GM21526 (cell line): ENCODE results near the gene METAP1.
"Not testable (repeated sequence)": the region's sequence is repeated elsewhere in the genome, so short reads cannot be mapped to it uniquely, and the experiment has no call there.

Experiments
- ATAC-seq: cut with Tn5 transposase; IDR thresholded peaks from one replicate; pipeline ENCODE4 v1.9.1; 2021; ENCODE audit warnings: moderate library complexity; ENCODE audit not compliant: unreplicated experiment, low FRiP score

The METAP1 gene

DNA sequence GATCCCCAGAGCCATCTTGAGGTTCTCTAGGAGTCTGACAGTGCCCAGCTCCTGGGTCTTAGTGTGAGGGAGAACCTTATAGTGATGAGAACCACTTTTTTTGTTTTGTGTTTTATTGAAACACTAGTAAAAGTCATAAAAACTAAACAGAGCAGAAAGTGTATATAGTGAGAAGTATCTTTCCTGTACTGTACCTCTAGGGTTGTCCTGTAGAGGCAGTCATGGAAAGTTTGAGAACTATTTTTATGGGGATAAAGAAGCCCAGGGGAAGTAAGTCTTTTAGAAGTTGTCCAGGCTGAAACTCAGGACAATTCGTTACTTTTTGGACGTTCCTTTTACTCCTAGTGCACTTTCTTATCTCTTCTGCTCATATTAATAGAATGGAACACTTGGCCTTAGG is 52.2 kb downstream of the METAP1 start:
- ATAC-seq = no peak

- no peak for ATAC-seq
Observed at GRCh38 chr4:99052902-99053301, 57.4 kb downstream of the METAP1 start.

GRCh38 chr4:99054428-99054994 is 59.0 kb downstream of the METAP1 start:
- no peak for ATAC-seq

GRCh38 chr4:99058228-99058627 is 62.7 kb downstream of the METAP1 start:
- ATAC-seq = no peak

DNA sequence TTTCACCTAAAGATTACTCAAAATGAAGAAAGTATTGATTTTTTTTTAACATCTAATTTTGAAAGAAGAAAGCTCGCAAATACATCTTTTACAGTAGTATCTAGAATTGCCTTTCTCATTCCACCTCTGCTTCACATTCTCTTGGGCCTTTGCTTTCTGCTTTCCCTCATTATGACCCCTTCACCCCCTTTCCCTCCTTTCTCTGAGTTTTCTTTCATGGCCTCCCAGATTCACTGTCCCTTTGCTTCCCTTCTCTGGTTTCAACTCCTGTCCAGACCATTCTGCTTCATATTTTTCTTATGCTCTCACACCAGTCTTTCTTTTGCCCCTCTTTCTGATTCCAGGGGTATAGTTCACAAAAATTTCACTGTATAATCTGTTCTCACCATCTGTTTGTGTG is 64.0 kb downstream of the METAP1 start:
- no peak for ATAC-seq

GRCh38 chr4:99061048-99061700 is 65.7 kb downstream of the METAP1 start:
- ATAC-seq = no peak

GRCh38 chr4:99062120-99062519 is 66.6 kb downstream of the METAP1 start:
- no peak for ATAC-seq

DNA sequence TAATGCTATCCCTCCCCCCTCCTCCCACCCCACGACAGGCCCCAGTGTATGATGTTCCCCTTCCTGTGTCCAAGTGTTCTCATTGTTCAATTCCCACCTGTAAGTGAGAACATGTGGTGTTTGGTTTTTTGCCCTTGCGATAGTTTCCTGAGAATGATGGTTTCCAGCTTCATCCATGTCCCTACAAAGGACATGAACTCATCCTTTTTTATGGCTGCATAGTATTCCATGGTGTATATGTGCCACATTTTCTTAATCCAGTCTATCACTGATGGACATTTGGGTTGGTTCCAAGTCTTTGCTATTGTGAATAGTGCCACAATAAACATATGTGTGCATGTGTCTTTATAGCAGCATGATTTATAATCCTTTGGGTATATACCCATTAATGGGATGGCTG is 70.0 kb downstream of the METAP1 start:
- not testable (repeated sequence) for ATAC-seq

DNA sequence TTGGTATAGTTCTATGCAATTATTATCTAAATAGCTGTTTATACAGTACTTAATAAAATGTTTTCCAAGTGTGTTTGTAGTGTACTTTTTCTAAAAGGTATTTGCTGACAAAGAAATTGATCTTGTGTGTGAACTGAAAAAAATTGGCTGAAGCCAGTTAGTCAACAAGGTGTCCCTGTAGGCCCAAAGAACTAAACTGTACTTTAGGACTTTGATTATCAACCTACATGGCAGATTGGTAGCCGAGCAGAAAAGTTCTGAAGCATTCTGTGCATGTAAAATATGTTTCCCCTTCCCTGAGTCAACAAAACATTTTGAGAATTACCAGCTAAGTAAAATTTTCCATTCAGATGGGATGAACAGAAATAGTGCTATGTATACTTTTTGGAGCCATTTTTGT is 72.1 kb downstream of the METAP1 start:
- no peak for ATAC-seq

DNA sequence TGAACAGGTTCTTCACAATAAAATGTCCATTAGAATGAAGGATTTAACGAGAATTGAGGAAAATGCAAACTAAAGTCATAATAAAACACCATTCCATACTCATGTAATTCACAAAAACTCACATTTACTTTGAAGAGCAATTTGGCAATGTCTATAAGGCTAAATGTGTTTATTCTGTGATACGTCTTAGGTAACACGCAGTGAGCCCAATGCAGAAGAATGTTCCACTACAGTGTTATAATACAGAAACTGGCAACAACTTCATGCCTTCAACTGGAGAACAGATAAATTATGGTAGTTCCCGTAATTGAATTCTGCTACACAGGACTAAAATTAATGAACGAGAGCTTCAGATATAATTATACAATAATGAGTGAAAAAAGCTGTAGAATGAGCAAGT is 75.6 kb downstream of the METAP1 start:
- ATAC-seq = no peak

- no peak for ATAC-seq
Observed at GRCh38 chr4:99074816-99075215, 79.3 kb downstream of the METAP1 start.

DNA sequence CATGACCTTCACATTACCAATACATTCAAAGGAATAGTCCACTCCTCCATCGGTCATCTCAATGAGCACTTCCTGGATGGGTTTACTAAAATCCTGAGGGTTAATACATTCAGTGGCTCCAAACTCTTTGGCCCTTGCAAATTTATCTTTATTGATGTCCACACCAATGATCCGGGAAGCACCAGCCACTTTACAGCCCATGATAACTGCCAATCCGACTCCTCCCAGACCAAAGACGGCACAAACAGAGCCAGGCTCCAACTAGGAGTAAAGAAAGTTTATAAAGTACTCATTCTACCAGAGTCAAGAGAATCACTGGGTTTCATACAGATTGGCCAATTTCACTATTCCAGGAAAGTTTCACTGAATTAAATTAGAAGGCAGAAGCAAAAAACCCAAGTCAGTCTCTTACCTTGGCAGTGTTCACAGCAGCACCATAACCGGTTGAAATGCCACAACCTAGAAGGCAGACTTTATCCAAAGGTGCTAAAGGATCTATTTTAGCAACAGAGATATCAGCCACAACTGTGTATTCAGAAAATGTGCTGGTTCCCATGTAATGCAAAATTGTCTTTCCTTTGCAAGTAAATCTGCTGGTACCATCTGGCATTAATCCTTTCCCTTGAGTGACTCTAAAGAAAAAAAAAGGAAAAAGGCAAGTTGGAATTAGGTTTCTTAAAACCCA is 80.9 kb downstream of the METAP1 start:
- no peak for ATAC-seq

DNA sequence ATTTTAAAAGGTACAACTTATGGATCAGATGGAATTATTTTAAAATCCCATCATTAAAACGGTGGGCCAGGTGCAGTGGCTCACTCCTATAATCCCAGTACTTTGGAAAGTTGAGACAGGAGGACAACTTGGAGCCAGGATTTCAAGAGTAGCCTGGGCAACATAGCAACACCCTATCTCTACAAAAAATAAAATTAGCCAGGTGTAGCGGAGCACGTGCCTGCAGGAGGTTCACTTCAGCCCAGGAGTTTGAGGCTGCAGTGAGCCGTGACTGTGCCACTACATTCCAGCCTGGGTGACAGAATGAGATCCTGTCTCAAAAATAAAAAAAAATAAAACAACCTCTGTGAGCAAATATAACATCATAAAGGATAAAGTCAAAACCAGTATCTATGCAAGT is 81.7 kb downstream of the METAP1 start:
- ATAC-seq = no peak

DNA sequence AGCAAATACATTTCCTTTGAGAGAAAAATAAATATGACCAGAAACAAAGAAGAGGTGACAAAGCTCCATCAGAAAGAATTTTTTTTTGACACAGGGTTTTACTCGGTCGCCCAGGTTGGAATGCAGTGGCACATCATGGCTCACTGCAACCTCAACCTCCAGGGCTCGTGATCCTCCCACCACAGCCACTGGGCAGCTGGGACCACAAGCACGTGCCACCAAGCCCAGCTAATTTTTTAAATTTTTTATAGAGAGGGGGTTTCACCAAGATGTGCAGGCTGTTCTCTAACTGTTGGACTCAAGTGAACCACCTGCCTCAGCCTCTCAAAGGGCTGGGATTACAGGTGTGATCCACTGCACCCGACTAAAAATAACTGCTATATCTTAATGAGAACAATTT is 82.8 kb downstream of the METAP1 start:
- ATAC-seq = no peak

DNA sequence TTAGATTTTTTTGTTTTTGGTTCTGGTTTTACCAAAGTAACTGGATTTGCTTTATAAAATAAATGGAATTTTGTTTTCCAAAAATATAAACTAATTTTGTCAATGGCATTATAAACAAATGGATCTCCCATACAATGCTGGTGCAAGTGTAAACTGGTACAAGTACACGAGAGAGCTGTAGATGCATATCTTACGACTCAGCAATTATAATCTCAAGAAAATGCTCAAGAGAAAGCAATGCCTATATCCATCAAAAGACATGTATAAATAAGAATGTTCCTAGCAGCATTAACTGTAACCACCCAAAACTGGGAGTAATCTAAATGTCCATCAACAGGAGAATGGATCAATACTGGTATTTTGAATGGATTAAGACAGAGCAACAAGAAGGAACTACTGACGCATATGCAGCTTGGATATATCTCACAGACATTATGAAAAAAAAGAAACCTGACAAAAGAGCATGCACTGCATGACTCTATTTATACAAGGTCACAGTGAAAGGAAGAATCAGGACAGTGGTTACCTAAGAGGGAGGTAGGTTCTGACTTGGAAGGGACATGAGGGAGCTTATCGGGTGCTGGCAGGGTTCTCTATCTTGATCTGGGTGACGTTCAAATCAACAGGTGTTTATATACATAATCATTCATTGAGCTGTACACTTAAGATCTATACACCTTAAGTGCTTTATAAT is 83.6 kb downstream of the METAP1 start:
- no peak for ATAC-seq

DNA sequence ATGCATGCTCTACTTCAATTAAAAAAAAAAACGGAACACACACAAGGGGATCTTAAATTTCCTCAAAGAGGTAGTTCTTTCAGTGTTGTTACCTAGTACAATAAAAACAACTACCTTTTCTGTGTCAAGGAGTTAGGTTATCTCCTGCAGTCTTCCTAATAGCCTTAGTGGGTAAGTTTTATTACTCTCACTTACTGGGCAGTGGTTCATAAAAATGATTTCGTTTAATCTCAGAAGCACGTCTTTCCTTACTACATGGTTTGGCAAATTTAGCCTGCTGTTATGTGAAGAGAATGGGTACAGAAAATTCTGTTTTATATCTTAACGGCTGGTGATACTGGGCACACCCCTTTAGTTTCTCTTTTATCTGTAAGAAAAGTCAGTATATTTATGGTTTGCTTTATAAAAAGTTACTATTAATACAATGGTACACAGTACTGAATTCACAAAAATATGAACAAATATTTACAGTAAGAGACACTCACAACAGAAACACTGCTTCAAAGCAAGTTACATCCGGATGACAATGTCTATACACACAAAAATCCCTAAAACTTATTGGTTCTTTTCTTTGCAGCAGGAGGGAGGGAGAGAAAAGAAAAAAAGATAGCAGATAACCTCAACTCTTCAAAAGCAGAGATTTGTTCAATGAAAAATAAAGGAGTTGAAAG is 84.2 kb downstream of the METAP1 start:
- ATAC-seq = no peak

DNA sequence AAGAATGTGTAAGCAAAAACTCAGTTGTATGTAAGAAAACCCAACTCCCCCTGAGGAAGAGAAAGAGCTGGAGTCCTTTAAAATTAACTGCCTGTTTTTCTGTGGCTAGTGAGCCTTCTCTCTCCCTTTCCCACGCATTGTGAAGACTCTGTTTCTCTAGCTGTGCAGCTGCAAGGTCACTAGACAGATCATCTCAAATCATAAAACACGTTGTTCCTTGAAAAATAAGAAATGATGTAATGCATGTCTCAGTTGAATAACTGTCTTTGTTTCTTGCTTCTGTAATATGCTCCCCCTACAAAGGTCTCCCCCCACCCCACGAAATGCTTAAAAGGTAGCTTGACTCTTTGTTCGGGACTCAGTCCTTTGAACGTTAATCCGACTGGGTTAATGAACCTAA is 85.3 kb downstream of the METAP1 start:
- ATAC-seq = not testable (repeated sequence)

GRCh38 chr4:99082192-99082591 is 86.7 kb downstream of the METAP1 start:
- ATAC-seq = no peak

DNA sequence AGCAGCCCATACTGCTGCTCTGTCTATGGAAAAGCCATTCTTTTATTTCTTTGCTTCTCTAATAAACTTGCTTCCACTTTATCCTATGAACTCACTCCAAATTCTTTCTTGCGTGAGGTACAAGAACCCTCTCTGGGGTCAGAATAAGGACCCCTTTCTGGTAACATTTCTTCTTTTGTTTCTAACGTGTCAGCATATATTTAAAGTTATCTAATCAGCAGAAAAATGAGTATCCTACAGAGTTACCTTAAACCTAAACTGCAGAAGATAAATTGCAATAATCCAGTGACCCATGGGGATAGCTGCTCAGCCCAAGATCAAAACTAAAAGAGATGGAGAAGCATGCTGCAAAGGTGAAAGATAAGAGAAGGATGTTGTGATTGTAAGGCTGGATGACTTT is 89.1 kb downstream of the METAP1 start:
- no peak for ATAC-seq

GRCh38 chr4:99088023-99088449 is 92.5 kb downstream of the METAP1 start:
- ATAC-seq = peak; percentile 27
